Neutrophil (primary cell): ENCODE data around the gene SYNPO2.
"Not testable (repeated sequence)": the region's sequence is repeated elsewhere in the genome, so short reads cannot be mapped to it uniquely, and the experiment has no call there.

Source experiments
- H3K27ac ChIP-seq: fragments of 200-600 bp; sonication (generic); 2 replicates; pipeline ENCODE4 v1.5.1; 2016; ENCODE audit warnings: mild to moderate bottlenecking, moderate library complexity
- H3K27me3 ChIP-seq: fragments of 200-600 bp; sonication (generic); 2 replicates; pipeline ENCODE4 v1.6.0; 2016; ENCODE audit warnings: mild to moderate bottlenecking
- H3K36me3 ChIP-seq: fragments of 200-600 bp; sonication (generic); 2 replicates; pipeline ENCODE4 v1.5.1; 2017
- H3K4me1 ChIP-seq, 2 experiments: fragments of 200-600 bp in 1 of 2; sonication (generic) in 1 of 2; 1 replicate in 1 of 2; 2 replicates in 1 of 2; pipeline versions ENCODE4 v1.5.1 to v1.6.1; 2013 to 2016; ENCODE audit warnings: low read depth in 1 of 2, low read length in 1 of 2, mild to moderate bottlenecking in 1 of 2, moderate library complexity in 1 of 2; ENCODE audit not compliant: control insufficient read depth in 1 of 2, insufficient read depth in 1 of 2
- H3K4me3 ChIP-seq, 2 experiments: fragments of 200-600 bp in 1 of 2; sonication (generic) in 1 of 2; 1 replicate in 1 of 2; 2 replicates in 1 of 2; pipeline ENCODE4 v1.5.1; 2013 to 2016; ENCODE audit warnings: low read depth in 1 of 2, low read length in 1 of 2, mild to moderate bottlenecking in 1 of 2, moderate library complexity in 1 of 2
- H3K9me3 ChIP-seq: fragments of 200-600 bp; sonication (generic); 2 replicates; pipeline ENCODE4 v1.5.1; 2016
- TF ChIP-seq, protein P1 (sequence below): fragments of 200-600 bp; sonication (generic); IDR thresholded peaks from 2 replicates; pipeline ENCODE4 v1.5.1; 2016; ENCODE audit warnings: antibody characterized with exemption

Gene SYNPO2

DNA sequence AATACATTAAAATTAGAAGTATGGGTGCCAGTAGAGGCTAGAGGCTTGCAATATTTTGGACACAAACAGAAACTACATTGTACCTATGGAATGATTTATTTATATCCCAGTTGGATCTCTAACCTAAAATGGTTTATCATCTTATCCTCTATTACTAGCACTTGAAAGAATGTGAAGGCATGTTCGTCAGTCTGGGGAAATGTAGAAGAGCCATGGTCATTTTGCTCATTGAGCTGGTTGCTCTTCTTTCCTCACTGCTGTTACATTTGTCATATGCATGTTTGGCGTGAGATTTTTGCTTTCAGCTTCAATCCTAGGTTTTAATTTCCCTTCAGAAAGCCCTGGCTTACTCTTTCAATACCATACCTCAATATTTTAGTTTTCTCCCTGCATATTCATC is 164.6 kb downstream of the SYNPO2 start:
- TF ChIP-seq, protein P1, sequence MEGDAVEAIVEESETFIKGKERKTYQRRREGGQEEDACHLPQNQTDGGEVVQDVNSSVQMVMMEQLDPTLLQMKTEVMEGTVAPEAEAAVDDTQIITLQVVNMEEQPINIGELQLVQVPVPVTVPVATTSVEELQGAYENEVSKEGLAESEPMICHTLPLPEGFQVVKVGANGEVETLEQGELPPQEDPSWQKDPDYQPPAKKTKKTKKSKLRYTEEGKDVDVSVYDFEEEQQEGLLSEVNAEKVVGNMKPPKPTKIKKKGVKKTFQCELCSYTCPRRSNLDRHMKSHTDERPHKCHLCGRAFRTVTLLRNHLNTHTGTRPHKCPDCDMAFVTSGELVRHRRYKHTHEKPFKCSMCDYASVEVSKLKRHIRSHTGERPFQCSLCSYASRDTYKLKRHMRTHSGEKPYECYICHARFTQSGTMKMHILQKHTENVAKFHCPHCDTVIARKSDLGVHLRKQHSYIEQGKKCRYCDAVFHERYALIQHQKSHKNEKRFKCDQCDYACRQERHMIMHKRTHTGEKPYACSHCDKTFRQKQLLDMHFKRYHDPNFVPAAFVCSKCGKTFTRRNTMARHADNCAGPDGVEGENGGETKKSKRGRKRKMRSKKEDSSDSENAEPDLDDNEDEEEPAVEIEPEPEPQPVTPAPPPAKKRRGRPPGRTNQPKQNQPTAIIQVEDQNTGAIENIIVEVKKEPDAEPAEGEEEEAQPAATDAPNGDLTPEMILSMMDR = no peak
- H3K27me3 ChIP-seq = no peaks in the 10 kb centered on the region
- no peaks in the 10 kb centered on the region for H3K4me1 ChIP-seq
- H3K27ac ChIP-seq = no peak overlapping the region
- no peak overlapping the region for H3K4me3 ChIP-seq
- no peaks in the 10 kb centered on the region for H3K9me3 ChIP-seq
- no peaks in the 10 kb centered on the region for H3K36me3 ChIP-seq

DNA sequence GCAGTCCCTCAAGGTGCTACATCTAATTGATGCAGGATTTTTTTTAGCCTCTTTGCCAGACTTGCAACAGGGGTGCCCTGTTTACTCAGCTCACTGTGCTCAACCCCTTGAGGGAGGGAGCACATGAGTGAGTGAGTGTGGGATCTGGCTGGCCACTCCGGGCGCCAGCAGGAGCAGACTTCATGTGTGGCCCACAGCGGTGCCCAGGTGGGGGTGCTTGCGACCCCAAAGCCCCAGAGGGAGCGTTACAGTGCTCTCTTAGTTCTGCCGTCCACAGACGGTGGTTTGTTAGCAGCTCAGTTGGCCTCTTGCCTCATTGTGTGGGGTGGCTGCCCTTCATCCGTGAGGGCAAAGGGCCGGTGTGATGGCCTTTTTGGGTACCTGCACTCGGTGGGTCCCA is 165.3 kb downstream of the SYNPO2 start:
- Histone ChIP-seq H3K4me3 (no peak overlapping the region), H3K4me1 (no peaks in the 10 kb centered on the region), H3K9me3 (no peaks in the 10 kb centered on the region), H3K27me3 (no peaks in the 10 kb centered on the region), H3K36me3 (no peaks in the 10 kb centered on the region), H3K27ac (no peak overlapping the region)
- TF ChIP-seq, protein P1 = no peak

DNA sequence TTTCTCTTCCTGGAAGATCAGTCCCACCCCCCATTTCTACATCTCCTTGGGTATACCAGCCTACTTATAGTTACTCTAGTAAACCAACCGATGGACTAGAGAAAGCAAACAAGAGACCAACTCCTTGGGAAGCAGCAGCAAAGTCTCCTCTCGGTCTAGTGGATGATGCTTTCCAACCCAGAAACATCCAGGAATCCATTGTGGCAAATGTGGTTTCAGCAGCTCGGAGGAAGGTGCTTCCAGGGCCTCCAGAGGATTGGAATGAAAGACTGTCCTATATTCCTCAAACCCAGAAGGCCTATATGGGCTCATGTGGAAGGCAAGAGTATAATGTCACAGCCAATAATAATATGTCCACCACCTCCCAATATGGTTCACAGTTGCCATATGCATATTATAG is 168.8 kb downstream of the SYNPO2 start:
- TF ChIP-seq, protein P1 = no peak
- H3K4me1 ChIP-seq = no peaks in the 10 kb centered on the region

DNA sequence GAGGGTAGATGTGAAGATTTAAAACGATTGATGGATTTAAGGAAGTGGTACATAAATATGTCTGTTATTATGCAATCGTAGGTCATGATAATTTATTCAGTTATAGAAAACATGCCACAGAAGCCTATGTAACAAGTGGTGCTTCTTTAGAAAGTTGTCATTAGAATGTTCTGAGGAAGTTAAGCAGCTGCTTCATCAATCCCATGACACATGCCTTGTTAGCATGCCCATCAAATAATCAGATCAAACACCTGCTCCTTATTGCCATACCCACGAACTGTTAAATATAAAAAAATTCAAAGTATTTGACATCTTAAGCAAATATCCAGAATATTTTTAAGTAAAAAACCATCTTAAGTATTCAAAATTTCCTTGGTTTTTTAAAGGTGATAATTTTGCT is 170.6 kb downstream of the SYNPO2 start:
- Histone ChIP-seq H3K9me3 (no peaks in the 10 kb centered on the region), H3K27me3 (no peaks in the 10 kb centered on the region), H3K27ac (no peak overlapping the region), H3K36me3 (no peaks in the 10 kb centered on the region), H3K4me3 (no peak overlapping the region), H3K4me1 (no peaks in the 10 kb centered on the region)
- TF ChIP-seq, protein P1 = no peak

More for the DNA sequence above, 168.8 kb downstream of the SYNPO2 start:
- no peaks in the 10 kb centered on the region for H3K9me3 ChIP-seq
- H3K27me3 ChIP-seq = no peaks in the 10 kb centered on the region
- no peak overlapping the region for H3K4me3 ChIP-seq
- no peaks in the 10 kb centered on the region for H3K36me3 ChIP-seq
- H3K27ac ChIP-seq = no peak overlapping the region

DNA sequence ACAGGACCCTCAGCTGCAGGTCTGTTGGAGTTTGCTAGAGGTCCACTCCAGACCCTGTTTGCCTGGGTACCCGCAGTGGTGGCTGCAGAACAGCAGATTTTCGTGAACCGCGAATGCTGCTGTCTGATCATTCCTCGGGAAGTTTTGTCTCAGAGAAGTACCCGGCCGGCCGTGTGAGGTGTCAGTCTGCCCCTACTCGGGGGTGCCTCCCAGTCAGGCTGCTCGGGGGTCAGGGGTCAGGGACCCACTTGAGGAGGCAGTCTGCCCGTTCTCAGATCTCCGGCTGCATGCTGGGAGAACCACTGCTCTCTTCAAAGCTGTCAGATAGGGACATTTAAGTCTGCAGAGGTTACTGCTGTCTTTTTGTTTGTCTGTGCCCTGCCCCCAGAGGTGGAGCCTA is 178.5 kb downstream of the SYNPO2 start:
- H3K27ac ChIP-seq, H3K27me3 ChIP-seq, H3K9me3 ChIP-seq, H3K36me3 ChIP-seq, H3K4me3 ChIP-seq, H3K4me1 ChIP-seq: not testable (repeated sequence)

DNA sequence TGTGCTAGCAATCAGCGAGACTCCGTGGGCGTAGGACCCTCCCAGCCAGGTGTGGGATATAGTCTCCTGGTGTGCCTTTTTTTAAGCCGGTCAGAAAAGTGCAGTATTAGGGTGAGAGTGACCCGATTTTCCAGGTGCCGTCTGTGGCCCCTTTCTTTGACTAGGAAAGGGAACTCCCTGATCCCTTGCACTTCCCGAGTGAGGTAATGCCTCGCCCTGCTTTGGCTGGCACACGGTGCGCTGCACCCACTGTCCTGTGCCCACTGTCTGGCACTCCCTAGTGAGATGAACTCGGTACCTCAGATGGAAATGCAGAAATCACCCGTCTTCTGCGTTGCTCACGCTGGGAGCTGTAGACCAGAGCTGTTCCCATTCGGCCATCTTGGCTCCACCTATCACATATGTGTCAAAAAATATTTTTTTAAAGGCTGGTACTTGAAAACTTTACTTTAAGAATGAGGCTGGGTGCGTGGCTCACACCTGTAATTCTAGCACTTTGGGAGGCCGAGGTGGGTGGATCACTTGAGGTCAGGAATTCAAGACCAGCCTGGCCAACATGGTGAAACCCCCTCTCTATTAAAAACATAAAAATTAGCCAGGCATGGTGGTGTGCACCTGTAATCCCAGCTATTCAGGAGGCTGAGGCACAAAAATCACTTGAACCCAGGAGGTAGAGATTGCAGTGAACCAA is 179.2 kb downstream of the SYNPO2 start:
- not testable (repeated sequence) for H3K4me3 ChIP-seq

DNA sequence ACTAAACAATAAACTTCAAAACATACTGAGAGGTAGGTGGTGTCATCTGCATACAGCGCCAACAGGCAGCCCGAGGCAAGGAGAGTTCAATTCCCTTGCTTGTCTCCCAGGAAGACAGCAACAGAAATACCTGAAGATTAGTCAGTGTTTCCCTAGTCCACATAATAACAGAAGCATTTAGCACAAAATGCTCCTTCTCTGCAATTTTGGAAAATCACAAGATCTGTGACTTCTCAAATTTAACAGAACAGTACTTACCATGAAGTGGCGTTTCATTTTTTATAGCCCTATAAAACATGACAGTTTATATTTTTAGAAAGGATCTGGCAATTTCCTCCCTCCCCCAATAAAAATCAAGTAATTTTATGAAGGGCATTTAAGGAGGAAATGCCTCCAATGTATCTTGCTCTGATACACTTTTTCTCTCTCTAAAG is 179.9 kb downstream of the SYNPO2 start:
- TF ChIP-seq, protein P1 = no peak
- Histone ChIP-seq H3K4me1 (no peaks in the 10 kb centered on the region), H3K27me3 (no peaks in the 10 kb centered on the region), H3K27ac (no peak overlapping the region), H3K36me3 (no peaks in the 10 kb centered on the region), H3K4me3 (no peak overlapping the region), H3K9me3 (no peaks in the 10 kb centered on the region)

More for the DNA sequence above, 179.2 kb downstream of the SYNPO2 start:
- H3K9me3 ChIP-seq, H3K36me3 ChIP-seq, H3K4me1 ChIP-seq, H3K27me3 ChIP-seq, H3K27ac ChIP-seq: not testable (repeated sequence)
